ENCODE results near the gene ABCD4.

ABCD4 gene

DNA sequence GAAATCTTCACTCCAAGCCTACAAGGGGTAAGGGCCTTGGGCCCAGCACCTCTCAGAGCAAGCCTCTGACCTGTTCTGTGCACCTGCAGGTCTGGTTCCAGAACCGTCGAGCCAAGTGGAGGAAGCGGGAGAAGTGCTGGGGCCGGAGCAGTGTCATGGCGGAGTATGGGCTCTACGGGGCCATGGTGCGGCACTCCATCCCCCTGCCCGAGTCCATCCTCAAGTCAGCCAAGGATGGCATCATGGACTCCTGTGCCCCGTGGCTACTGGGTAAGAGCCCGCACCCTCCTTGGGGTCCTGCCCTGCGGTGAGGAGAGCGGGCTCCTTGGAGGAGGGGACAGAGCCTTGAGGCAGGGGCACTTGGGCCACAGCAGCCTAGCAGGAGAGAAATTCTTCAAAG, 43.2 kb downstream of the ABCD4 start:
- ATAC-seq (replicated peaks): no peak
- H3K27ac Mint-ChIP-seq: no peak overlapping the region
- H3K9me3 Mint-ChIP-seq: no peaks in the 10 kb centered on the region
- H3K36me3 Mint-ChIP-seq: no peaks in the 10 kb centered on the region
- DNase-seq: no peak
- H3K4me1 Mint-ChIP-seq: peaks cover 3 to 8% of the 10 kb centered on the region in 2 donors
- H3K27me3 Mint-ChIP-seq: peaks cover 18% of the 10 kb centered on the region in 2 donors
- no peak overlapping the region for H3K4me3 Mint-ChIP-seq

DNA sequence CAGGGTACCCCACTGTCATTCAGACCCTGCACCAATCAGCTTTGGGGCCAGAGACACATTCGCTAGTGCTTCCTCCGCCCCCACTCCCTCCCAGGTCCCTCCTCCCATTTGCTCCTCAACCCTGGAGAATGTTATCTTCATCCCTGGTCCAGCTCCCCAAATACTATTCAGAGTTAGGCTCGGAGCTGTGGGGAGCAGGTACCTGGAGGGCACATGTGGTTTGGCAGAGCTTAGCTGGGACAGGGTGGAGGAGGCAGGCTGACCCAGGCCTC, 44.0 kb downstream of the ABCD4 start:
- no peak for ATAC-seq (replicated peaks)
- Mint-ChIP-seq H3K4me1 (peaks cover 3 to 8% of the 10 kb centered on the region in 2 donors), H3K27ac (no peak overlapping the region), H3K36me3 (no peaks in the 10 kb centered on the region), H3K27me3 (peaks cover 22 to 23% of the 10 kb centered on the region in 2 donors), H3K4me3 (peak overlapping the region in 1 of 2 donors; percentile 21), H3K9me3 (no peaks in the 10 kb centered on the region)
- DNase-seq: no peak

DNA sequence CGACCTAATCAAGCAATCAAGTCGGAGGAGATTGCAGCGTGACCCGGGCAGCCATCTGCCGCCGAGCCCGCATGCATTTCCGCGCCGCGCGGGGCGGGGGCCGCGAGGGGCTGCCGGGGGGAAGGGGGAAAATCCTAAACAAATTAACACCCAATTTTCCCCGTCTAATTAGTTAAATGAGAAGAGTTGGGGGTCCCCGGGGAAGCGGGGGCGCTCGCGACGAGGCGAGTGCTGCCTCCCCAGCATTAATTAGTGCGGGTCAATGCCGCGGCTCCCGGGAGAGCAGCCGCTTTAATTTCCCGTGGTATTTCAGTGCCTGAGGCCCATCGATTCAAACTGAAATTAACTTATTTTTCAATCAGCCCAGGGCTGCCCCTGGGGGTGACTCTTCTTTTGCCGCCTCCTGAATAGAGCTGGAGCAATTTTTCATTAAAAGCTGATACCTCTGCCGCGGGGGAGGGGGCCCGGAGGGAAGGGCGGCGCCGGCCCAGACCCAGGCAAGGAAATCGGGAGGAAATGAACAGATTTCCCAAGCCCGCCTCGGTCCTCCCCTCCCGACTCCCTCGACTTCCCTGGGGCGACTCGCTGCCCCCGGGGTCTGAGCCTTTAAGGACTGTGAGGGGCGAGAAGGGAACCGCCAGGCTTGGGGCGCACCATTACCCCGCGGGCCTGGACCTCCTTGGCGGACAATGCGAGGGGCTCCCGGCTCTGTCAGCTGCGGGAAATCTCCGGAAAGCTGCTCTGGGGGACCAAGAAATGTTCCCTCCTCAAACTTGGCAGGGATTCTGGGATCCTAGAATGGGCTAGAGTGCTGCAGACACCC, 44.6 kb downstream of the ABCD4 start:
- Mint-ChIP-seq H3K4me1 (peaks cover 3 to 8% of the 10 kb centered on the region in 2 donors), H3K36me3 (no peaks in the 10 kb centered on the region), H3K4me3 (peak overlapping the region; percentile 78 to 85), H3K27ac (peak overlapping the region; percentile 42), H3K27me3 (peaks cover 18 to 23% of the 10 kb centered on the region in 2 donors), H3K9me3 (no peaks in the 10 kb centered on the region)
- ATAC-seq (replicated peaks) (peak in 1 of 2 donors; percentile 5), DNase-seq (no peak)

DNA sequence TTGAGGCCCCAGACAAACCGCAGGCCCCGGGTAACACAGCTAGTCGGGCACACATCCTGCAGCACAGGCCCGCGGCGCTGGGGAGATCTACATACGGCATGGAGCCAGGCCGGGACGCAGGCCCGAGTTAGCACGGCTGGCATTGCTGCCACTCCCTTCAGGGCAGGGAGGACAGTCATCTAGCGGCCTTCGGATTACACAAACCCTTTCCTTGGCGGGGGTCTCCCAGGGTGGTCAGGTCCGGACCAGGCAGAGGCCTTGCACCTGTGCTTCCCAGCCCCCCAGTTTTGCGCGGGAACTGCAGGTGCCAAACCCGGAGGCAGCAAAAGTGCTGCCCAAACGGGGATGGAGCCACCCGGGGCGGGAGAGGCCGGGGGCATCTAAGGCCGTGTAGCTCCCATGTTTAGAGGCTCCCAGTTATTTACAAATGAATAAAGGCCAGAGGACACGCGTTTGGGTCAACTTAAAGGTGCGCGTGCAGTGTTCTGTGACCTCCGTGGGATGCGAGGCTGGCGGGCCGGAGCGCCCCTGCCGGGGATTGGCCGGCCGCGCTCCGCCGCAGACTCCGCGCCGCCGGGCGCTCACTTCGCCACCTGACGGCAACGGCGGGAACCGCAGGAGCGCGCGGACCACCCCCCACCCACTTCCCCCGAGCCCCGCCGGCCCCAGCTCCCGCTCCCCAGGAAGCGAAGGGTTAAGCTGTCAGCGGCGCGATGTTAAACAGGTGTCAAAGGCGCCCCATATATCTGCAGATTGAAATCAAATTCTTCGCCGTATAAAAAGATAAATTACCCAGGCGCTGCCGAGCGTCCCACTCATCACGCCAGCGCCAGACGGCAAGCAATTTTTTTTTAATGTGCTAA, 45.4 kb downstream of the ABCD4 start:
- no peaks in the 10 kb centered on the region for H3K9me3 Mint-ChIP-seq
- ATAC-seq (replicated peaks) (peak; percentile 88 to 90), DNase-seq (peak; percentile 18)
- peak overlapping the region; percentile 78 to 85 for H3K4me3 Mint-ChIP-seq
- H3K27ac Mint-ChIP-seq: peak overlapping the region; percentile 42
- no peaks in the 10 kb centered on the region for H3K36me3 Mint-ChIP-seq
- peaks cover 18 to 30% of the 10 kb centered on the region in 2 donors for H3K27me3 Mint-ChIP-seq
- H3K4me1 Mint-ChIP-seq: peaks cover 3 to 8% of the 10 kb centered on the region in 2 donors

DNA sequence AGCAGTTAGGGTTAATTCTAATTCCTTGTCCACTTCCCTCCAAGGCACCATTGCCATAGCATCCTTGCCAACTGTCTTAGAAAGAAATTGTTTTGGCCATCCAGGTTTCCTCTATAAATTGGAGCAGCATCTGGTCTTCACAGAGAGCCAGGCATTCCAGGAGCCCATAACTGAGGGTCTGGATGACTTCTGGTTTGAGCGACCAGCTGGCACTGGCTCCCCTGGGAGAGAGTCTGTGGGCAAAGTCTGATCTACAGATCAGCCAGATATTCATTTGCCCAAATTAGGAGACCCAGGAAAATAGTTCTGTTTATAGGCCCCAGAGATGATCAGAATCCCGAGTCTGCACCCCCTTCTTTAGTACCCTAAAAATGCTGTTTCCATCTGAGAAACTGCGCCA, 47.5 kb downstream of the ABCD4 start:
- no peaks in the 10 kb centered on the region for H3K9me3 Mint-ChIP-seq
- H3K4me1 Mint-ChIP-seq: peaks cover 9 to 15% of the 10 kb centered on the region in 2 donors
- H3K27me3 Mint-ChIP-seq: peaks cover 25 to 35% of the 10 kb centered on the region in 2 donors
- ATAC-seq (replicated peaks): no peak
- no peak overlapping the region for H3K27ac Mint-ChIP-seq
- H3K36me3 Mint-ChIP-seq: no peaks in the 10 kb centered on the region
- no peak overlapping the region for H3K4me3 Mint-ChIP-seq
- no peak for DNase-seq

DNA sequence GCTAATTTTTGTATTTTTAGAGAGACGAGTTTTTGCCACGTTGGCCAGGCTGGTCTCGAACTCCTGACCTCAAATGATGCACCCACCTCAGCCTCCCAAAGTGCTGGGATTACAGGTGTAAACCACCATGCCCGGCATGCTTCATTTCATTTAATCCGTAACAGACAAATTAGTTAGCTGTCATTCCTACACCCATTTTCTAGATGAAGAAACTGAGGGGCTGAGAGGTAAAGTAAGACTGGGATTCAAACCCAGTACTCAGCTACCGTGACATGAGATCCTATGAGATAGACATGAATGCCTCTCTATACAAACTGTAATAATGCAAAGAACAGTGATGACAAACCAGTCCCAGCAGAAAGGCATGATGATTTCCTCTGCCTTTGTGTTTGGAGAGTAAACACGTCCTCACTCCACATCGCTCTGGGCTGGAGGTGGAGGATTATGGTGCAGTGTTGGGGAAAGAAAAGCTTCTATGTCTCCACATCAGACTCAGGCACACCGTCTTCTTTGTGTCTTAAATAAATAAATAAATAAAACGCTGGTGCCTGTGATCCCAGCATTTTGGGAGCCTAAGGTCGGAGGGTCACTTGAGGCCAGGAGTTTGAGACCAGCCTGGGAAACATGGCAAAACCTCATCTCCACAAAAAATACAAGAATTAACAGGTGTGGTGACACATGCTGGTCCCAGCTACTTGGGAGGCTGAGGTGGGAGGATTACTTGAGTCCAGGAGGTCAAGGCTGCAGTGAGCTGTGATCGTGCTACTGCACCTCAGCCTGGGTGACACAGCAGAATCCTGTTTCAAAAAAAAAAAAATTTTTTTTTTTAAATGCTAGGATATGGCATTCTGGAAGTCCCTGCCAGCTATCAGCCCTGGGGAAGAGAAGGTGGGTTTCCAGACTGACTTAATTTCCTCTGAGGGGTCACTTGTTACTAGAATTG, 53.0 kb downstream of the ABCD4 start:
- peaks cover 5 to 8% of the 10 kb centered on the region in 2 donors for H3K4me1 Mint-ChIP-seq
- DNase-seq (no peak), ATAC-seq (replicated peaks) (no peak)
- no peak overlapping the region for H3K27ac Mint-ChIP-seq
- H3K4me3 Mint-ChIP-seq: no peak overlapping the region
- no peaks in the 10 kb centered on the region for H3K36me3 Mint-ChIP-seq
- peaks cover 43 to 67% of the 10 kb centered on the region in 2 donors for H3K27me3 Mint-ChIP-seq
- H3K9me3 Mint-ChIP-seq: no peaks in the 10 kb centered on the region

DNA sequence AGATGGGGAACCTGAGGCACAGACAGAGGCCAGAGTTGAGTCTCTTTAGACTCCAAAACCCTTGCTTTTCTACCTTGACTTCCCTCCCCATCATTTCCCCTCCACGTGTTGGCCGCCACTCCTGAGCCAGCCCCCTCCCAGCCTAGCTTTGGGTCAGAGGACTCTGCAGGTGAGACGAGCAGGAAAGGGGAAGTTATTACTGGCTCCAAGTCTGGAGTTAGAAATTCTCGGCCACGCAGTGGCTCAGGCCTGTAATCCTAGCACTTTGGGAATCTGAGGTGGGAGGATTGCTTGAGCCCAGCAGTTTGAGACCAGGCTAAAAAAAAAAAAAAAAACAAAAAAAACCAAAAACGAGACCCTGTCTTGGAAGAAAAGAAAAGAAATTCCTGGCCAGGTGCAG, 54.7 kb downstream of the ABCD4 start:
- H3K36me3 Mint-ChIP-seq: no peaks in the 10 kb centered on the region
- peaks cover 55 to 73% of the 10 kb centered on the region in 2 donors for H3K27me3 Mint-ChIP-seq
- no peak overlapping the region for H3K27ac Mint-ChIP-seq
- ATAC-seq (replicated peaks) (no peak), DNase-seq (no peak)
- H3K9me3 Mint-ChIP-seq: no peaks in the 10 kb centered on the region
- H3K4me1 Mint-ChIP-seq: peaks cover 10 to 13% of the 10 kb centered on the region in 2 donors
- no peak overlapping the region for H3K4me3 Mint-ChIP-seq

DNA sequence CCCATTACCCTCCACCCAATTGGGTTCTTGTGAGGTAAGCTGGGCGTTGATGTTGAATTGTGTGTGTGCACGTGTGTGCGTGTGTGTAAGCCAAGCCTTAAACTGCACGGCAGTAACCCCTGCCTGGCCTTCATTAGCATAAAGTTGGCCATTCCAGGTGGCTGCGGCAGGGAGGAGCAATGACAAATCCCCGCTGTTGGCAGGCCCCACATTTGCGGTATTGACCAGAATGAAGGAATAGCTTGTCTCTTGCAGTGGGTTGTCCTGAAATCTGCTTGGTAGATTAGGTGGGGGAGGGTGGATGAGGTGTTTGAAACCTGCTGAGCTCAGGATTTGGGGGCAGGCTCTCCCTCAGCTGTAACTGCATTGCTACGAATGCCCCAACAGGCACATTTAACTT, 56.2 kb downstream of the ABCD4 start:
- Mint-ChIP-seq H3K27me3 (peaks cover 65 to 74% of the 10 kb centered on the region in 2 donors), H3K4me1 (peaks cover 17 to 24% of the 10 kb centered on the region in 2 donors), H3K27ac (no peak overlapping the region), H3K4me3 (no peak overlapping the region), H3K9me3 (no peaks in the 10 kb centered on the region), H3K36me3 (no peaks in the 10 kb centered on the region)
- ATAC-seq (replicated peaks) (no peak), DNase-seq (no peak)

DNA sequence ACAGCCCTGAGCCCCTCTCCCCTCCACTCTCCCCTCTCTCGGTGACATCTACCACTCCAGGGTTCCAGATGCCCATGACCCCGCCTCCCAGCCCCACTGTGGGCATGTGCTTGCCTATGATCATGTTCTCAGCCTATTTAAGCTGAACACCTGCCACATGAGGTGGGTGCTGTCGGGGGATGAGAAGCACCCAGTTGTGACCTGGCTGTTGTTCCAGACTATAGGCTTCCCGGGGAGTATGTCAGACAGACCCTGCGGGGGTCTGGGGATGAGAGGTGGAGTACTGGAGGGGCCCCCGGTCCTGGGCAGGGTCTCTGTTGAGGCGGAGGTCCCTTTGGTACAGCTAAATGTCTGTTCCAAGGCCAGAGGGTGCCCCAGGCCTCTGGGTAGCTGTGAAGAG, 57.4 kb downstream of the ABCD4 start:
- H3K9me3 Mint-ChIP-seq: no peaks in the 10 kb centered on the region
- no peak overlapping the region for H3K4me3 Mint-ChIP-seq
- ATAC-seq (replicated peaks): no peak
- DNase-seq: no peak
- H3K36me3 Mint-ChIP-seq: no peaks in the 10 kb centered on the region
- no peak overlapping the region for H3K27ac Mint-ChIP-seq
- H3K27me3 Mint-ChIP-seq: peaks cover 74 to 83% of the 10 kb centered on the region in 2 donors
- H3K4me1 Mint-ChIP-seq: peaks cover 23 to 33% of the 10 kb centered on the region in 2 donors

DNA sequence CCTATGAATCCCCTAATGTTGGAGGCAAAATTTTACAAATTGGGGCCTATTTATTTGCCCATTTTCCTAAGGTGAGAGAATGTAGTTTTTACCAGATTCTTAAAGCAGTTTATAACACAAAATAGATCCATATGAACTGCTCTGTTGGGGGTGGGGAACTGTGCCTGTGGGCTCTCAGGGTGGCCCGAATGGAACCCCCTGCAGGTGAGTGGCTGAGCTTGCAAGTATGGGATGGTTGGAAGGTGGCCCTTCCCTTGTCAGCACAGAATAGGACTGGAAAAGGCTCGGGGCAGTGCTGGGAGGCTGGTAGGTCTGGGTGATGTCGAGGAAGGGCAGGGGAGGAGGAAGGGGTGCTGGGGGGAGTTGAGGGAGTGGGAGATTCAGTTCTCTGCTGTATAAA, 58.6 kb downstream of the ABCD4 start:
- H3K27ac Mint-ChIP-seq: no peak overlapping the region
- H3K36me3 Mint-ChIP-seq: no peaks in the 10 kb centered on the region
- ATAC-seq (replicated peaks) (peak; percentile 38 to 44), DNase-seq (no peak)
- peaks cover 23 to 35% of the 10 kb centered on the region in 2 donors for H3K4me1 Mint-ChIP-seq
- no peaks in the 10 kb centered on the region for H3K9me3 Mint-ChIP-seq
- H3K27me3 Mint-ChIP-seq: peaks cover 77 to 80% of the 10 kb centered on the region in 2 donors
- H3K4me3 Mint-ChIP-seq: no peak overlapping the region

DNA sequence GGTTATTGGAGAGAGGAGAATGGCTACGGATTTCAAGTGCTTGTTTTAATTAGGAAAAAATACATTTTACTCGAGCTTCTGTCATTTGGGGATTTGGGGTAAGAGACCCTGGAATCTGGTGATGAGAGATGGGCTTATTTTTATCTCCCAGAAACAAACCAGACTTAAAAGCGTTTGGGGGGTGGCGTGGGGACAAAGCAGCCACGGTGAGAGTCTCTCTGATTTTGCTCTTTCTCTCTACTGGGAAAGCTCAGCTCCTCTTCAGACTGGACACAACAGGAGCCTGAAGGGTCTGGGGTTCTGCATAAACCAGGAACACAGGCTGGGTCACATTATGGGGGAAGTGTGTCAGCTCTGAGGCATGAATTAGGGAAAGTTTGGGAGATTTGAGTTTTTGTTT, 59.7 kb downstream of the ABCD4 start:
- Mint-ChIP-seq H3K9me3 (no peaks in the 10 kb centered on the region), H3K4me3 (no peak overlapping the region), H3K27ac (peak overlapping the region; percentile 16), H3K27me3 (peaks cover 82 to 88% of the 10 kb centered on the region in 2 donors), H3K4me1 (peaks cover 23 to 35% of the 10 kb centered on the region in 2 donors), H3K36me3 (no peaks in the 10 kb centered on the region)
- DNase-seq (no peak), ATAC-seq (replicated peaks) (no peak)

DNA sequence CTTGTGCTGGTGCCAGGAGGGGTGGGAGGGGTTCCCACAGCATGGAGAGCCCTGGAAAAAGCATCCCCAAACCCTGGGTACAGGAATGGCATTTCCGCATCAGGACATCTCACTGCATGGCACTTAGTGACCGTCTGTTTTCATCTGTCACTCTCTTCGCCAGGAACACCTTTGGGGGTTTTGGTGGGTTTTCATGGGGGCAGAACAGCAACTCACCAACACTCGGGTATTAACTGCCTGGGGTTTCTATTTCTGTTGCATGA, 60.0 kb downstream of the ABCD4 start:
- H3K36me3 Mint-ChIP-seq: no peaks in the 10 kb centered on the region
- H3K27ac Mint-ChIP-seq: no peak overlapping the region
- peaks cover 23 to 35% of the 10 kb centered on the region in 2 donors for H3K4me1 Mint-ChIP-seq
- ATAC-seq (replicated peaks) (no peak), DNase-seq (no peak)
- peaks cover 85 to 92% of the 10 kb centered on the region in 2 donors for H3K27me3 Mint-ChIP-seq
- no peaks in the 10 kb centered on the region for H3K9me3 Mint-ChIP-seq
- no peak overlapping the region for H3K4me3 Mint-ChIP-seq

DNA sequence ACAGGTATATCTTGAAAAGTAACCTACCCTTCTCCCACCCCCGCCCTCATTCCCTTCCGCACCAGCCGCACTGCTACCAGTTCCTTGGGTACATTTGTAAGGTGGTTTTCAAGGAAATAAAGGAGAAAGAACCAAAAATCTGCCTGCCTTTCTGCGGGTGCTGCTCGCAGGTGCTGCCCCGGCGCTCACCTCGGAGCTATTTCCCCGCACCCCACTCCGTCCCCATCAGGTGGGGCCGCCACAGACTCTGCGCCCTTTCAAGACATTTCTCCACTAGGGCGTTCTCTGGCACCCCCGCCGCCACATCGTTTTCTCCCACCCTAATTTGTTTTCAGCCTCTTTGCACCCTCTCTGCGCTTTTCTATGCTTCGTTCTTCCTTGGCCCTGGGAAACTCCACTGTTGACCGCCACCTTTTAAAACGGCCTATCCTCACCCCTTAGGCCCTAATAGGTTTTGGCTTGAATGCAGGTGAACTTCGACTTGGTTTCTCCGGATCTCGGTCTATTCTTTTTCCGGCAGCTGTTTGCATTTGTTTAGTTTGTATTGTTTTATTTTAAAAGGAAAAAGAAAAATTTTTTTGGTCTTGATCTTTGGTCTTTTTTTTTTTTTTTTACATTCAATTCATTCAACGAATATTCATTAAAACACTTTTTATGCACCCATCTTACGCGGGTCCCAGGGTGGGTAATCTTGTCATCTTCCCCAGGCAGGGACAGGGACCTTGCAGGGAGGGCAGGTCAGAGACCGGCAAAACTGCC, 60.5 kb downstream of the ABCD4 start:
- H3K4me1 Mint-ChIP-seq: peaks cover 23 to 35% of the 10 kb centered on the region in 2 donors
- no peak for DNase-seq
- no peak for ATAC-seq (replicated peaks)
- no peaks in the 10 kb centered on the region for H3K36me3 Mint-ChIP-seq
- H3K27me3 Mint-ChIP-seq: peaks cover 89 to 94% of the 10 kb centered on the region in 2 donors
- peak overlapping the region; percentile 42 for H3K27ac Mint-ChIP-seq
- peak overlapping the region; percentile 56 to 65 for H3K4me3 Mint-ChIP-seq
- no peaks in the 10 kb centered on the region for H3K9me3 Mint-ChIP-seq

Measured in stimulated activated naive B cell treated with anti-CD40 and anti-IgM and Interleukin-4, amounts not matched to agents 10 μg/mL and 1 μg/mL and 100 μg/mL, for 72 hours (primary cell).